ENCODE measurements around the gene GSG1L2. TPM values are rescaled to one million over a fixed set of nuclear protein-coding genes. Genes with fewer than 3 reads are reported as not detected.

GSG1L2 gene
- total and polyA plus RNA-seq, 2 experiments from 2014 or later = not detected

DNA sequence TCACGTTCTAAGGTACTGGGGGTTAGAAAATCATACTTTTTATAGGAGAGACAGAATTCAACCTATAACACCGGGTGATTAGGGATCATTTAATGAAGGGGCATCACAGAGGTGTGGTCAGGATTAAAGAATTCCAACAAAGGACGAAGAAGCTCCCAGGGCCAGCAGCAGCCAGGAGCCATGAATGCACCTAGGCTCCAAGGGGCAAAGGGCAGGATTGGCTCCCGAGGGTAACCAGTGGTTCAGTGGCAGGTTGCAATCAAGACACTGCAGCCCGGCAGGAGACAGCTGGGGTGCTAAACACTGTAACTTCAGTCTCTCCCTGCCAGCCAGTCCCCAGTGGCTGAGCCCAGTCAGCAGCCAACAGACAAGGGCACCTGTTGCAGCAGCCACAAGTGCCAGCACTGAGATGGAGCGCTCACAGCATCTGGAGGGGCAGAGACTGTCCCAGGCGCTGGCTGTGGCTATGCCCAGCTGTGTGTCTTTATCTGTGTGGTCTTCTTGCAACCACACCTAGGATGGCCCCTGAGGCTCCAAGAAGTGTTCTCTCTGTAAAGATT, 54.4 kb downstream of the GSG1L2 start:
- Histone ChIP-seq H3K79me2 (replicated peaks; ENCODE audit: insufficient read depth) (no peaks in the 10 kb centered on the region), H3K9me2 (ENCODE audit: insufficient read depth) (no peaks in the 10 kb centered on the region), H3K4me1 (ENCODE audit: insufficient read depth) (no peaks in the 10 kb centered on the region), H3K4me2 (no peak overlapping the region), H4K20me1 (replicated peaks; ENCODE audit: insufficient read depth) (no peaks in the 10 kb centered on the region), H3K27ac (ENCODE audit: low read depth) (no peak overlapping the region), H3K27me3 (ENCODE audit: insufficient read depth) (no peaks in the 10 kb centered on the region), H3K36me3 (ENCODE audit: insufficient read depth) (no peaks in the 10 kb centered on the region), H3F3A (replicated peaks; ENCODE audit: low read depth) (no peaks in the 10 kb centered on the region), H3K4me3 (no peak overlapping the region), H2AFZ (no peak overlapping the region)
- TF ChIP-seq ZNF462 (CRISPR knock-in tag; IDR thresholded peaks at IDR 0.05) (no peak), CREB1 (CRISPR knock-in tag; IDR thresholded peaks at IDR 0.05; ENCODE audit: low read depth) (no peak), POLR2AphosphoS5 (IDR thresholded peaks at IDR 0.05; ENCODE audit: low read depth) (no peak), ZNF331 (CRISPR knock-in tag; IDR thresholded peaks at IDR 0.05; ENCODE audit: low read depth) (no peak), STAT1 (IDR thresholded peaks at IDR 0.05; ENCODE audit: unreplicated experiment) (no peak), NANOG (IDR thresholded peaks at IDR 0.05; ENCODE audit: borderline replicate concordance) (no peak), JUNB (IDR thresholded peaks at IDR 0.05; ENCODE audit: unreplicated experiment) (no peak), ZNF114 (CRISPR knock-in tag; IDR thresholded peaks at IDR 0.05) (no peak), EZH2phosphoT487 (IDR thresholded peaks at IDR 0.05; ENCODE audit: unreplicated experiment) (no peak), REST (IDR thresholded peaks at IDR 0.05; ENCODE audit: unreplicated experiment) (no peak), EZH2 (IDR thresholded peaks at IDR 0.05; ENCODE audit: low read depth, unreplicated experiment) (no peak)
- TF ChIP-seq, protein P1, sequence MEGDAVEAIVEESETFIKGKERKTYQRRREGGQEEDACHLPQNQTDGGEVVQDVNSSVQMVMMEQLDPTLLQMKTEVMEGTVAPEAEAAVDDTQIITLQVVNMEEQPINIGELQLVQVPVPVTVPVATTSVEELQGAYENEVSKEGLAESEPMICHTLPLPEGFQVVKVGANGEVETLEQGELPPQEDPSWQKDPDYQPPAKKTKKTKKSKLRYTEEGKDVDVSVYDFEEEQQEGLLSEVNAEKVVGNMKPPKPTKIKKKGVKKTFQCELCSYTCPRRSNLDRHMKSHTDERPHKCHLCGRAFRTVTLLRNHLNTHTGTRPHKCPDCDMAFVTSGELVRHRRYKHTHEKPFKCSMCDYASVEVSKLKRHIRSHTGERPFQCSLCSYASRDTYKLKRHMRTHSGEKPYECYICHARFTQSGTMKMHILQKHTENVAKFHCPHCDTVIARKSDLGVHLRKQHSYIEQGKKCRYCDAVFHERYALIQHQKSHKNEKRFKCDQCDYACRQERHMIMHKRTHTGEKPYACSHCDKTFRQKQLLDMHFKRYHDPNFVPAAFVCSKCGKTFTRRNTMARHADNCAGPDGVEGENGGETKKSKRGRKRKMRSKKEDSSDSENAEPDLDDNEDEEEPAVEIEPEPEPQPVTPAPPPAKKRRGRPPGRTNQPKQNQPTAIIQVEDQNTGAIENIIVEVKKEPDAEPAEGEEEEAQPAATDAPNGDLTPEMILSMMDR (conservative IDR thresholded peaks at IDR 0.05; ENCODE audit: low read depth in 2 of 2) = no peak
- TF ChIP-seq, protein P2, sequence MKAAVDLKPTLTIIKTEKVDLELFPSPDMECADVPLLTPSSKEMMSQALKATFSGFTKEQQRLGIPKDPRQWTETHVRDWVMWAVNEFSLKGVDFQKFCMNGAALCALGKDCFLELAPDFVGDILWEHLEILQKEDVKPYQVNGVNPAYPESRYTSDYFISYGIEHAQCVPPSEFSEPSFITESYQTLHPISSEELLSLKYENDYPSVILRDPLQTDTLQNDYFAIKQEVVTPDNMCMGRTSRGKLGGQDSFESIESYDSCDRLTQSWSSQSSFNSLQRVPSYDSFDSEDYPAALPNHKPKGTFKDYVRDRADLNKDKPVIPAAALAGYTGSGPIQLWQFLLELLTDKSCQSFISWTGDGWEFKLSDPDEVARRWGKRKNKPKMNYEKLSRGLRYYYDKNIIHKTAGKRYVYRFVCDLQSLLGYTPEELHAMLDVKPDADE (IDR thresholded peaks at IDR 0.05) = no peak
- DNase-seq (ENCODE audit: low spot score) = no peak
- Mint-ChIP-seq H3K4me1 (no peaks in the 10 kb centered on the region), H3K27me3 (ENCODE audit: insufficient read depth, low read depth, poor library complexity) (peaks cover 3% of the 10 kb centered on the region), H3K9me3 (no peaks in the 10 kb centered on the region), H3K4me3 (no peak overlapping the region), H3K27ac (no peak overlapping the region), H3K36me3 (ENCODE audit: low read depth) (no peaks in the 10 kb centered on the region)
- no peak for ATAC-seq

All from GM23338 (cell line).